Measurements from ENCODE around the gene CORO6. TPM values are rescaled to one million over a fixed set of nuclear protein-coding genes. Genes with fewer than 3 reads are reported as not detected.

The CORO6 gene
- total RNA-seq, 1 donor from 2014 or later, result 22.0 TPM

DNA sequence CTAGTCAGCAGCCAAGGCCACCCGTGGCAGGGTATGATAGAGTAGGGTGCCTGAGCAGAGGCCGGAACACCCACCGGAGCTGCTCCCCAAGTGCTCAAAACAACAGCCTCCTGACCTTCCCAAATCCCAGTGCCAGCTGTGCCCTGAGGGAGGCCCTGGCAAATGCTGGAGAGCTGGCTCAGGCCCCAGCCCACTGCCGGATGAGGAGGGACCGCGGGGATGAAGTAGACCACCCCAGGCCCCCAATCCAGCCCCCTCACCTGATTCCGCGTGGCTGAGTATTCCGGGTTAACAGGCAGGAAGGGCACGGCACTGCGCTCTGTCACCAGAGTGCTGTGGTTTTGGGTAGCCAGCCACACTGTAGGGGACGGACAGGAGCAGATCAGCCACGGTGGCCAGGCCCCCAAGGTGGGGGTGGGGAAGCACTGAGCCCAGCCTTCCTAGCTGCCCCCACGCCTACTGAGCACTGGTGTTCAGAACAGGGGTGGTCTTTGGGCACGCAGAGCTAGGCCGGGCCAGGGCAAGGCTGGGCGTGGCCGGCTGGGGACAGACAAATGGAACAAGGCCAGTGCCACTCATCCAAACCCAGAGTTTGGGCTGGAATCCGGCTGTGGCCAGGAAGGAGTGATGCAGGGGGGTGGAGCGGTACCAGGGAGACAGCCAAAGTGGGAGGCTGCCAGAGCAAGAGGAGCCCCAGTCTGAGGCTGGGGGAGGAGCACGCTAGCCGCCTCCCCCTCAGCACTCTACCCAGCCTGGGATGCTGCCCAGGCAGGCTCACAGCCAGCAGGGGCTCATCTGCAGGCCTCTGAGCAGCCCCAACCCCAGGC lies 45.1 kb downstream of the CORO6 start:
- Histone ChIP-seq H3K4me1 (peaks cover 4 to 8% of the 10 kb centered on the region in 2 donors), H3K27ac (peak overlapping the region; percentile 25 to 49)

GRCh38 chr17:29577001-29577370 lies 45.7 kb downstream of the CORO6 start:
- H3K4me1 ChIP-seq, result peaks cover 10 to 14% of the 10 kb centered on the region in 2 donors
- TF ChIP-seq, protein P1, sequence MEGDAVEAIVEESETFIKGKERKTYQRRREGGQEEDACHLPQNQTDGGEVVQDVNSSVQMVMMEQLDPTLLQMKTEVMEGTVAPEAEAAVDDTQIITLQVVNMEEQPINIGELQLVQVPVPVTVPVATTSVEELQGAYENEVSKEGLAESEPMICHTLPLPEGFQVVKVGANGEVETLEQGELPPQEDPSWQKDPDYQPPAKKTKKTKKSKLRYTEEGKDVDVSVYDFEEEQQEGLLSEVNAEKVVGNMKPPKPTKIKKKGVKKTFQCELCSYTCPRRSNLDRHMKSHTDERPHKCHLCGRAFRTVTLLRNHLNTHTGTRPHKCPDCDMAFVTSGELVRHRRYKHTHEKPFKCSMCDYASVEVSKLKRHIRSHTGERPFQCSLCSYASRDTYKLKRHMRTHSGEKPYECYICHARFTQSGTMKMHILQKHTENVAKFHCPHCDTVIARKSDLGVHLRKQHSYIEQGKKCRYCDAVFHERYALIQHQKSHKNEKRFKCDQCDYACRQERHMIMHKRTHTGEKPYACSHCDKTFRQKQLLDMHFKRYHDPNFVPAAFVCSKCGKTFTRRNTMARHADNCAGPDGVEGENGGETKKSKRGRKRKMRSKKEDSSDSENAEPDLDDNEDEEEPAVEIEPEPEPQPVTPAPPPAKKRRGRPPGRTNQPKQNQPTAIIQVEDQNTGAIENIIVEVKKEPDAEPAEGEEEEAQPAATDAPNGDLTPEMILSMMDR (IDR thresholded peaks at IDR 0.05), result no peak
- peak overlapping the region; percentile 25 to 49 for H3K27ac ChIP-seq
- intact Hi-C loops (cut with DNase I), result no loop called here
- no peak overlapping the region for H3K4me3 ChIP-seq
- peak in 1 of 2 donors; percentile 54 for DNase-seq (ENCODE audit: low spot score in 2 of 2)
- peaks cover 47 to 65% of the 10 kb centered on the region in 2 donors for H3K36me3 ChIP-seq
- no peaks in the 10 kb centered on the region for H3K9me3 ChIP-seq
- no peaks in the 10 kb centered on the region for H3K27me3 ChIP-seq

More for the DNA sequence above, 45.1 kb downstream of the CORO6 start:
- intact Hi-C loops (cut with DNase I), result no loop called here
- H3K27me3 ChIP-seq, result no peaks in the 10 kb centered on the region
- TF ChIP-seq, protein P1 (IDR thresholded peaks at IDR 0.05), result no peak
- peak in 1 of 2 donors; percentile 72 for DNase-seq (ENCODE audit: low spot score in 2 of 2)
- peaks cover 47 to 71% of the 10 kb centered on the region in 2 donors for H3K36me3 ChIP-seq
- no peaks in the 10 kb centered on the region for H3K9me3 ChIP-seq
- no peak overlapping the region for H3K4me3 ChIP-seq

DNA sequence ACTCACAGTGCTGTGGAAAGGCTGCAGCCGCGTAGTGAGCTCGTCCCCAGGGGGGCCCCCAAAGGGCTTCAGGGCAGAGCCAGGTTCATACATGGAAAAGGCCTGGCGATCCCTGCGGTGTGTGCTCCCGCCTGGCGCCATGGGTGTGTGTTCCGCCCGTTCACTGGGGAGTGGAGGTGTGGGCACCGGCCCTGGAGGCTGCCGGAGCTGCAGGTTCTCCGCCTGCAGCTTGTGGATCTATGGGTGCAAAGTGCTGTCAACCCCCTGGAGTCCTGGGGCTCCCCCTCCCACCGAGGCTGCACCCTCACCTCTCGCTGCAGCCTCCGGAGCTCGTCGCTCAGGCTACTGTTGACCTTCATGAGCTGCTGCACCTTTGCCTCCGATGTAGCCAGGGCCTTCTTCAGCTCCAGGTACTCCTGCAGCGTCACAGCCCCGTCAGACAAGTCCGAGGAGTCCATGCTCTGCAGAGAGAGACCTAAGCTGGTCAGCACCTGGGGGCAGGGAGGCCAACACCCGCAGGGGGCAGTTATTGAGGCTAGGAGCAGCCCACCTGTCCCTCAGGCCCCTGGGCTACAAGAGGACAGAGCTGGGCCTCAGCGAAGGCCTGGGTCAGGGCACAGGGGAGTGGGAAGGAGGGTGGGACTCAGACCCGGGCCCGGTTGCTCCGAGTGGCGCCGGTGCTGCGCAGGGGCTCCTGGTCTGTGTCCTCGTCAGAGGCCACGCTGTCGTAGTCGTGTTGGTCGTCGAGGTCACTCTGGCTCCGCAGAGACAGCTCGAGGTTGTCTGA lies 46.3 kb downstream of the CORO6 start:
- H3K36me3 ChIP-seq, result peaks cover 42 to 60% of the 10 kb centered on the region in 2 donors

DNA sequence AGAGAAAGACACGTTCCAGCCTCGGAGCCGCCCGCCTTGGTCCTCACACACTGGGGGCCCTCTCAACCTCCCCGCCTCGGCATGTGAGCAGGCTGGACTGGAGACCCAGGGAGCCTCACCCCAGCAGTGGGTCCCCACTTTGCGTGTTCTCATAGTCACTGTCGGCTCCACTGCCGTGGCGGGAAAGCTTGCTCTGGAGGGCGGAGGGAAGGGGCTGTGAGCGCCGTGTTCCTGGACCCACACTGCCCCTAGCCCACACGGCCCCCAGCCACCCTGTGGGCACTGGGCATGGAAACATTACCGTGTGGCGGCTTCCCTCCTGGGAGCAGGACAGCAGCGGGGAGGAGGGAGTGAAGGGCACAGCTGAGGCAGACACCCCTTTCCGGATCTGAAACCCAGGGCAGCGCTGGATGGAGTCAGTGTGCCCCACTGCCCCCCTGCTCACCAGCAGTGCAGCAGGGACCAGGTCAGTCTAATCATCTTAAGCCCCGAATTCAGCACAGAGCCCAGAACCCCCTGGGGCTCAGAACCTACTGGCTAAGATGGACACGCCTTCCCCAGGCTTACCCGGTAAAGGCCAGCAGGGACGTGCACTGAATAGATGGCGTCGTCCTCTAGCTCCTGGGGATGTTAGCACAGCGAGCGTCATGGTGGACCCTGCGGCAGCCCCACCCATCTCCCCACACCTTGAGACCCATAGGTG lies 47.0 kb downstream of the CORO6 start:
- no peak overlapping the region for H3K27ac ChIP-seq
- DNase-seq (ENCODE audit: low spot score in 2 of 2), result peak in 1 of 2 donors; percentile 58

More for the DNA sequence above, 46.3 kb downstream of the CORO6 start:
- peak in 1 of 2 donors; percentile 57 for DNase-seq (ENCODE audit: low spot score in 2 of 2)
- Histone ChIP-seq H3K4me3 (no peak overlapping the region), H3K4me1 (peaks cover 11 to 17% of the 10 kb centered on the region in 2 donors), H3K9me3 (no peaks in the 10 kb centered on the region), H3K27me3 (no peaks in the 10 kb centered on the region), H3K27ac (no peak overlapping the region)
- TF ChIP-seq, protein P1 (IDR thresholded peaks at IDR 0.05), result no peak
- intact Hi-C loops (cut with DNase I), result no loop called here

More for the DNA sequence above, 47.0 kb downstream of the CORO6 start:
- TF ChIP-seq, protein P1 (IDR thresholded peaks at IDR 0.05), result no peak
- intact Hi-C loops (cut with DNase I), result no loop called here
- H3K4me3 ChIP-seq, result no peak overlapping the region
- H3K36me3 ChIP-seq, result peaks cover 35 to 53% of the 10 kb centered on the region in 2 donors
- no peaks in the 10 kb centered on the region for H3K9me3 ChIP-seq
- H3K27me3 ChIP-seq, result no peaks in the 10 kb centered on the region
- H3K4me1 ChIP-seq, result peaks cover 11 to 17% of the 10 kb centered on the region in 2 donors

Measured in ascending aorta (tissue), 2 donors.